ENCODE results near the gene SMARCA4.

Gene SMARCA4

GRCh38 chr19:11034449-11035213 is 73.8 kb downstream of the SMARCA4 start:
- no peak for DNase-seq (ENCODE audit: low read depth)

DNA sequence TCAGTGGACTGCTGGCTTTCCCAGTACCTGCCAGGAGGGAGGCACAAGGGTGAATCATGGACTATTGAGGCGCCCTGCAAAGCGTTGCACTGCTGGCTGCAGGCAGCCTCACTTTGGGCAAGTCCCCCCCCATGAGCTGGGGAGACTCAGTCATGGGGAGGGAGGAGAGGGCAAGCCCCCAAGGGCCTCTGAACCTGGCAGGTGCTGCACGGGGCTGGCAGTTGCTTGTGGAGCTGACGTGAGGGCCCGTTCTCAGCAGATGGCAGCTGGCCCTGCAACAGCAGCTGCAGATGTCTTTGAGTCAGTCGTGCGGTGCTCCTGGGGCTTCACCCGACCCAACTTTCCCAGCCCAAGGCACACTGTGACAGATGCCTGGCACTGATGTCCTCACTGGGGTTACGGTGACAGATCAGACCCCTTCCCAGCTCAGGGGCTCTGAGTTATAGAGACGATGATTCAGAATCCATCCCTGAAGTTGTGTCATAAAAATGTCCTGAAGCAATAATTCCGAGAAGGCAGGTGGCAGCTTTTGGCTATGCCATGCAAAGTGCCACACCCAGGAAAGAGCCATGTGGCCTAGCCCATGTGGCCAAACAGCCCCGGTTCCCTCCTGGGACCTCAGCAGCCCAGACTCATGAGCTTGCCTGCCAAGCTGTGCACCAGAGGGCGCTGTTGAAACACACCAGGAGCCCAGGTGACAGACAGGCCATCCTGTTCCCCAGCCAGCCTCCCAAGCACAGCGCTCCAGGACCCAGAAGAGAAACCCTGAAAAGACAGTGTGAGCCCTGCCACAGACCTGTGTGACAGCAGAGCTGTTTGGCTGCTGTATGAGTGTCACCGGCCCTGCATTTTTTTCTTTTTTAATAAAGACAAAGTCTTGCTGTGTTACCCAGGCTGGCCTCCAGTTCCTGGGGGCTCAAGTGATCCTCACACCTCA is 74.9 kb downstream of the SMARCA4 start:
- peak; percentile 64 for DNase-seq (ENCODE audit: low read depth)

- DNase-seq (ENCODE audit: low read depth) = no peak
Observed at GRCh38 chr19:11038511-11038910, 77.7 kb downstream of the SMARCA4 start.

GRCh38 chr19:11041194-11041593 is 80.4 kb downstream of the SMARCA4 start:
- DNase-seq (ENCODE audit: low read depth) = no peak

DNA sequence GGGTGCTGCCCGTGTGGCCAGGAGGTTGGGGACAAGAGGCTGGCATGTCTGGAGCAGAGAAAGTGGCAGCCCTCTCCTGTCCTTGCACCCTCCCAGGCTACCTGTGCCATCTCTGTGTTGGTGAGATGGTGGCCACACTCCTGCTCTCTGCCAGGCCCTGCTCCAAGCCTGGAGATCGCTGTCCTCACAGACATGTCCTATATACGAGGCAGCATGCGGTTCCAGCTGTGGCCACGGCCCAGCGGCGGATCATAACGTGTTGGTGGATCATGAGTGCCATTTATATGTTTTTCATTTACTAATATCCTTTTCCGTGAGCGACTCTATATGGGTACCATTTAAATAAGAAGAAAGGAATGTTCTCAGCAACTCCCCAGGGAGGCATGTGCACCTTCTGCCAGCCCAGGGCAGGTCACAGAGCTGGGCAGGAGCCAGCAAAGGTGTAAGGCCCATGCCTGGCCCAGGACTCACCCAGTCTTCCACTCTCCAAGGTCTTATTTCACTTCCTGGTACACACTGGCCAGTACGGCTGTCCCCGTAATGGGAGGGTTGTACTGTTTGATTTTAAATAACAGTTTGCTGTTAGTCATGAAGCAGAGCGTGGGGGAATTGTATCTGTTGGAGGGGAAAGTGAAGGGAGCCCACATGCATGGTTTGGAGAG is 81.3 kb downstream of the SMARCA4 start:
- no peak for DNase-seq (ENCODE audit: low read depth)

DNA sequence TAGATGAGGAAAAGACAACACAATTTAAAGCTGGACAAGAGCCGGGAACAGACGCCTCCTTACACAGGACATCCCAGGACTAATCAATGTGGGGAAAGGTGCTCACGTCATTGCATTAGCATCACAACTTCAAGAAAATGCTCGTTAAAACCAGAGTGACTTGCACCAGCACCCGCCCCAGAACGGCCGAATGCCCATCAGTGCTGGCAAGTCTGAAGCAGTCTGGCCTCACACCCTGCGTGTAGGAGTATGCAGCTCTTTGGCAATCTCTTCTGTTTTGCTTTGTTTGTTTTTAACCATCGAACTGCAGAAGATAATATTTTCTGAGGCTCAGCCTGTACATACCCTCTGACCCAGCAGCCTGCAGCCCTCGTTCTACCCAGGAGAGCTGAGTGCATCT is 83.6 kb downstream of the SMARCA4 start:
- no peak for DNase-seq (ENCODE audit: low read depth)

DNA sequence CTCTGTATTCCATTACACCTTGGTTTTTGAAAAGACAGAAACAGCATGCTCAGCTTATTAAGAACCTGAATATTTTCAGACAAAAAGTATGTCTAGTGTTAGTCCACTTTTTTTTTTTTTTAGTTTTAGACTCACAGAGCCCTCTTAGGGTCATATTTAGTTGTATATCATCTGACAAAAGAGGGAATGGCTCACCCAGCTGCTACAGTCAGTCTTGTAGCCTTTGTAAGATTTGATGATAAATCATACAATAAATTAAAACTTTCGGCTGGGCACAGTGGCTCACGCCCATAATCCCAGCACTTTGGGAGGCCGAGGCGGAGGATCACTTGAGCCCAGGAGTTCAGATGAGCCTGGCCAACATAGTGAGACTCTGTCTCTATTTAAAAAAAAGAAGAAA is 84.7 kb downstream of the SMARCA4 start:
- no peak for DNase-seq (ENCODE audit: low read depth)

DNA sequence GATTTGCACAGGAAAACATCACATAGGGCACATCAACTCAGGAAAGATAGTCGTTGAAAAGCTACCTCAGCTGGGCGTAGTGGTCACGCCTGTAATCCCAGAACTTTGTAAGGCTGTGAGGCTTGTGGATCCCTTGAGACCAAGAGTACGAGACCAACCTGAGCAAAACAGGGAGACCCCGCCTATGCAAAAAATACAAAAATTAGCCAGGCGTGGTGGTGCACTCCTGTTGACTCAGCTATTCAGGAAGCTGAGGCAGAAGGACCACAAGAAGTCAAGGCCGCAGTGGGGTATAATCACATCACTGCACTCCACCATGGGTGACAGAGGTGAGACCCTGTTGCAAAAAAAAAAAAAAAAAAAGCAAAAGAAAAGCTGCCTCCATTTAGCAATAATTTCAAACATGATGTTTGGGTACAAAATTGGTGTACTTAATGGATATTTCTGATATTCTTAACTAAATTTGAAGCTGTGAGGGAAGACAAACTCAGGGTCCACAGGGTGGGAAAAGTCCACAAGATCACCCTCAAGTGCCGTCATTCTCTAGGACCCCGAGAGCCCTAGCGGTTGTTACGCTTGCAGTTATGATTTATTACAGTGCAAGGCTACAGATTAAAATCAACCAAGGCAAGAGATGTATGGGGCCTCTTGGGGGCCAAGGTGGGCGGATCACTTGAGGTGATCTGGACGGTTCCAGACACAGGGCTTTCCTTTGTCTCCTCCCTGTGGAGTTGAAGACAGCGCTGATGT is 86.0 kb downstream of the SMARCA4 start:
- no peak for DNase-seq (ENCODE audit: low read depth)

- no peak for DNase-seq (ENCODE audit: low read depth)
Observed at GRCh38 chr19:11047866-11048265, 87.0 kb downstream of the SMARCA4 start.

DNA sequence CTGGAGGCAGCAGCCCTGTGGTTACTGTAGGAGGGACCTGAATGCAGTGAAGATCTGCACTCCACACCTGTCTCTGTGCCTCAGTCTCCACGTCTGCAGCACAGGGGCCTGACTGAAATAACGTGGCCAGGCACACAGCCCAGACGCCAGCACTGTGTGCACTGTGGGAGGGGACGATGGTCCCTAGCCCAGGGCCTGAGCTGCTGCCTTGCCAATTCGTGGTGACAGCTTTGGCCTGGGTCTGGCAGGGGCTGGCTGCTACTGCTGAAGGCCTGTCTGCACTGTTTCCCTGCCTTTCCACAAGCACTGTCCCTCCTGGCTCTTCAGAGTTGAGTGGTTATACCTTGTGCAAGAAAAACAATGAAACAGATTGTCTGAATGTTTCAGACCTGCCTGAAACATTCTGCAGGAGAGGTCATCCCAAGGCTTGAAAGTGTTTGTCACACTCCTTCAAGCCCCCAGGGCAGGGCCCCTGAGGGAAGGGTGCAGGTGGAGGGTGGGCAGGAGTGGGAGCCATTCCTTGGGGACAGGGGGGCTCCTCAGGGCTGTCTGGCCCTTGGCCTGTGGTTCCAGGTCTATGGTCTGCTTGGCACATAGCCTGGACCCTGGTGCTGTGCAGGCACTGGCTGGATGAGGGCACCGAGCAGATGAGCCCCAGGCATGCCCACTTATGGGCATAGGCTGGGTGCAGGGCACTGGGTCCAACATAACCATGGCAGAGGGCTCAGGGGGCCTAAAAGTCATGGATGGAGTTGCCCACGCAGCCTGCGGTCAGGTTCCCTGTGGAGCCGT is 89.7 kb downstream of the SMARCA4 start:
- DNase-seq (ENCODE audit: low read depth) = no peak

- DNase-seq (ENCODE audit: low read depth) = no peak
Observed at GRCh38 chr19:11053817-11054195, 93.0 kb downstream of the SMARCA4 start.

DNA sequence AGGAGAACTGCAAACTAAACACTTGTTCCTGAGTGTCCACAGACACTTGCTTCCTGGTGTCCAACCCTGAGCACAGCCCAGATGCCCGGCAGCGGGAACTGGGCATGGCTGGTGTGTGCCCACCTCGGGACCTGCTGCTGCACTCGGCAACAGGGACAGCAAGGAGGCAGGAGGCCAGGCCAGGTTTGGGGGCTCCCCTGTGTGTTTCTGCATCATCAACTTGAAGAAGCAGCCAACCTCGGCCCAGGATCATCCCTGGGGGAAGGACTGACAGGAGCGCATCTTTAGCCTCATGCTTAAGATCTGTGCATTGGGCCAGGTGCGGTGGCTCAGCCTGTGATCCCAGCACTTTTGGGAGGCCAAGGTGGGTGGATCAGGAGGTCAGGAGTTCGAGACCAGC is 93.4 kb downstream of the SMARCA4 start:
- DNase-seq (ENCODE audit: low read depth) = no peak

GRCh38 chr19:11054628-11055027 is 93.8 kb downstream of the SMARCA4 start:
- no peak for DNase-seq (ENCODE audit: low read depth)

GRCh38 chr19:11058246-11059030 is 97.6 kb downstream of the SMARCA4 start:
- no peak for DNase-seq (ENCODE audit: low read depth)

GRCh38 chr19:11059511-11060358 is 98.9 kb downstream of the SMARCA4 start:
- DNase-seq (ENCODE audit: low read depth) = no peak

- DNase-seq (ENCODE audit: low read depth) = no peak
Observed at GRCh38 chr19:11061952-11062351, 101.1 kb downstream of the SMARCA4 start.

DNA sequence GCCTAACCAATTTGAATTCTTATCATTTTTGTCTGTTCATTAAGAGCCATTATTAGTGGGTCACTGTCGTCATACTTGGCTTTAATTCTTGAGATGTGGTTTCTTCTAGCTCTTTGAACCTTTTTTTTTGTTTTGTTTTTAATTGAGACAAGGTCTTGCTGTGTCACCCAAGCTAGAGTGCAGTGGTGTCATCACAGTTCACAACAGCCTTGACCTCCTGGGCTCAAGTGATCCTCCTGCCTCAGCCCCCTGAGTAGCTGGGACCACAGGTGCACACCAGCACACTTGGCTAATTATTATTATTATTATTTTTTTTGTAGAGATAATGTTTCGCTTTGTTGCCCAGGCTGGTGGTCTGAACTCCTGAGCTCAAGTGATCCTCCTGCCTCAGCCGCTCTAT is 102.6 kb downstream of the SMARCA4 start:
- no peak for DNase-seq (ENCODE audit: low read depth)

DNA sequence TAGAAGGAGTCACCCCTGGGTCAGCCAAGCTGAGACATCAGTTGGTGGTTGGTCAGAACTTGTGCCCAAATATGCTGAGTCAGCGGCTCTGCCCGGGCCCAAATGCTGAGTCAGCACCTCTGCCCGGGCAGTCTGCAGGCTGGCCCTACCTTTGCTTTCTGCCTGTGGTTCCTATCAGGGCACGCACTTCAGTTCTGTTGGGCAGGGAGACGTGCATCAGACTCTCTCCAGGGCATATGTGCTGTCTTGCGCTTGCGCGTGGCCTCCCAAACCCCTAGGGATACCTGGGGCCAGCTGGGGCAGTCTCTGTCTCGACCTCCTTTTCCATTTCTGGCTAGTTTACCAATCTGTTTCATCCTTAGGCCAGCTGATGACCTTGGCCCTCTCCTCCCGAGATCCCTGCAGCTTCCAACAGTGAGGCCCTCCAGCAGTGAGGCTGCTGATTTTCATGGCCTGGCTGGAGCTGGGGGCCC is 104.0 kb downstream of the SMARCA4 start:
- no peak for DNase-seq (ENCODE audit: low read depth)

- DNase-seq (ENCODE audit: low read depth) = no peak
Observed at GRCh38 chr19:11066326-11066725, 105.5 kb downstream of the SMARCA4 start.

Data from stimulated activated CD8-positive, alpha-beta memory T cell treated with anti-CD3 and anti-CD28 coated beads, Interleukin-7, amount 100 ng/mL, for 24 hours (primary cell).